Measurements from ENCODE around the gene KRTAP1-4. TPM values are rescaled to one million over a fixed set of nuclear protein-coding genes. Genes with fewer than 3 reads are reported as not detected.
A peak's percentile ranks its signal among the peaks of the same experiment; 100 is the strongest.
"Not testable (repeated sequence)": the region's sequence is repeated elsewhere in the genome, so short reads cannot be mapped to it uniquely, and the experiment has no call there.

The KRTAP1-4 gene
- total RNA-seq, 2 donors from 2014 or later: not detected

GRCh38 chr17:41037853-41038350, 7.9 kb upstream of the KRTAP1-4 start:
- ATAC-seq (replicated peaks in 1 of 2) (no peak), DNase-seq (no peak)
- Mint-ChIP-seq H3K27me3 (ENCODE audit: low read depth) (peaks cover 6% of the 10 kb centered on the region), H3K4me1 (ENCODE audit: low read depth) (no peaks in the 10 kb centered on the region), H3K9me3 (no peaks in the 10 kb centered on the region), H3K36me3 (ENCODE audit: insufficient read depth in 2 of 2) (no peaks in the 10 kb centered on the region), H3K4me3 (no peak overlapping the region), H3K27ac (no peak overlapping the region)

- not testable (repeated sequence) for DNase-seq; H3K36me3 Mint-ChIP-seq (ENCODE audit: insufficient read depth in 2 of 2); H3K4me3 Mint-ChIP-seq; ATAC-seq (replicated peaks in 1 of 2); H3K27me3 Mint-ChIP-seq (ENCODE audit: low read depth); H3K4me1 Mint-ChIP-seq (ENCODE audit: low read depth); H3K9me3 Mint-ChIP-seq
- H3K27ac Mint-ChIP-seq: peak within 1 kb of the TSS; percentile 54
Observed at GRCh38 chr17:41034346-41034935, 4.4 kb upstream of the KRTAP1-4 start, which contains the start of gene KRTAP1-3. TSS of gene KRTAP1-3 (minus strand) at chr17:41034874. CDS start at chr17:41034821, 53 bp downstream.

GRCh38 chr17:41026715-41027471, 3.1 kb downstream of the KRTAP1-4 start, which contains the start of gene KRTAP1-5:
TSS of gene KRTAP1-5 (minus strand) at chr17:41027208. CDS start at chr17:41027155, 53 bp downstream.
- H3K36me3 Mint-ChIP-seq (ENCODE audit: insufficient read depth in 2 of 2): no peaks in the 10 kb centered on the region
- H3K27me3 Mint-ChIP-seq (ENCODE audit: low read depth): peaks cover 13% of the 10 kb centered on the region
- H3K27ac Mint-ChIP-seq: no peak within 1 kb of the TSS
- no peak within 1 kb of the TSS for H3K4me3 Mint-ChIP-seq
- no peak for ATAC-seq (replicated peaks in 1 of 2)
- no peaks in the 10 kb centered on the region for H3K9me3 Mint-ChIP-seq
- DNase-seq: no peak
- H3K4me1 Mint-ChIP-seq (ENCODE audit: low read depth): no peaks in the 10 kb centered on the region

GRCh38 chr17:41024697-41025096, 5.3 kb downstream of the KRTAP1-4 start:
- Mint-ChIP-seq H3K27me3 (ENCODE audit: low read depth) (peaks cover 13% of the 10 kb centered on the region), H3K27ac (no peak overlapping the region), H3K4me3 (no peak overlapping the region), H3K4me1 (ENCODE audit: low read depth) (no peaks in the 10 kb centered on the region), H3K36me3 (ENCODE audit: insufficient read depth in 2 of 2) (no peaks in the 10 kb centered on the region), H3K9me3 (no peaks in the 10 kb centered on the region)
- DNase-seq: no peak
- no peak for ATAC-seq (replicated peaks in 1 of 2)

GRCh38 chr17:41020336-41020735, 9.7 kb downstream of the KRTAP1-4 start:
- H3K27ac Mint-ChIP-seq: no peak overlapping the region

GRCh38 chr17:41019415-41019814, 10.6 kb downstream of the KRTAP1-4 start:
- H3K9me3 Mint-ChIP-seq: no peaks in the 10 kb centered on the region
- H3K4me1 Mint-ChIP-seq (ENCODE audit: low read depth): no peaks in the 10 kb centered on the region
- H3K4me3 Mint-ChIP-seq: no peak overlapping the region
- no peaks in the 10 kb centered on the region for H3K36me3 Mint-ChIP-seq (ENCODE audit: insufficient read depth in 2 of 2)
- ATAC-seq (replicated peaks in 1 of 2): no peak
- H3K27ac Mint-ChIP-seq: no peak overlapping the region
- H3K27me3 Mint-ChIP-seq (ENCODE audit: low read depth): peaks cover 14% of the 10 kb centered on the region
- DNase-seq: no peak

More at GRCh38 chr17:41020336-41020735, 9.7 kb downstream of the KRTAP1-4 start:
- no peak for ATAC-seq (replicated peaks in 1 of 2)
- H3K4me3 Mint-ChIP-seq: no peak overlapping the region
- peaks cover 14% of the 10 kb centered on the region for H3K27me3 Mint-ChIP-seq (ENCODE audit: low read depth)
- DNase-seq: no peak
- no peaks in the 10 kb centered on the region for H3K36me3 Mint-ChIP-seq (ENCODE audit: insufficient read depth in 2 of 2)
- no peaks in the 10 kb centered on the region for H3K9me3 Mint-ChIP-seq
- H3K4me1 Mint-ChIP-seq (ENCODE audit: low read depth): no peaks in the 10 kb centered on the region

GRCh38 chr17:41018541-41018940, 11.5 kb downstream of the KRTAP1-4 start:
- Mint-ChIP-seq H3K27ac (no peak overlapping the region), H3K27me3 (ENCODE audit: low read depth) (peaks cover 14% of the 10 kb centered on the region), H3K4me1 (ENCODE audit: low read depth) (no peaks in the 10 kb centered on the region), H3K4me3 (no peak overlapping the region), H3K9me3 (no peaks in the 10 kb centered on the region), H3K36me3 (ENCODE audit: insufficient read depth in 2 of 2) (no peaks in the 10 kb centered on the region)
- ATAC-seq (replicated peaks in 1 of 2) (no peak), DNase-seq (no peak)

GRCh38 chr17:41016578-41017215, 13.3 kb downstream of the KRTAP1-4 start:
- Mint-ChIP-seq H3K27me3 (ENCODE audit: low read depth) (peaks cover 7% of the 10 kb centered on the region), H3K4me1 (ENCODE audit: low read depth) (no peaks in the 10 kb centered on the region)
- no peak for ATAC-seq (replicated peaks in 1 of 2)

GRCh38 chr17:41015454-41015853, 14.5 kb downstream of the KRTAP1-4 start:
- no peak overlapping the region for H3K27ac Mint-ChIP-seq
- DNase-seq (no peak), ATAC-seq (replicated peaks in 1 of 2) (no peak)
- no peaks in the 10 kb centered on the region for H3K4me1 Mint-ChIP-seq (ENCODE audit: low read depth)
- H3K27me3 Mint-ChIP-seq (ENCODE audit: low read depth): peaks cover 7% of the 10 kb centered on the region
- H3K9me3 Mint-ChIP-seq: no peaks in the 10 kb centered on the region
- H3K4me3 Mint-ChIP-seq: no peak overlapping the region
- no peaks in the 10 kb centered on the region for H3K36me3 Mint-ChIP-seq (ENCODE audit: insufficient read depth in 2 of 2)

More at GRCh38 chr17:41016578-41017215, 13.3 kb downstream of the KRTAP1-4 start:
- H3K9me3 Mint-ChIP-seq: no peaks in the 10 kb centered on the region
- H3K36me3 Mint-ChIP-seq (ENCODE audit: insufficient read depth in 2 of 2): no peaks in the 10 kb centered on the region
- no peak overlapping the region for H3K27ac Mint-ChIP-seq
- DNase-seq: no peak
- no peak overlapping the region for H3K4me3 Mint-ChIP-seq

- H3K27me3 Mint-ChIP-seq (ENCODE audit: low read depth): peaks cover 7% of the 10 kb centered on the region
- no peak overlapping the region for H3K4me3 Mint-ChIP-seq
- DNase-seq (no peak), ATAC-seq (replicated peaks in 1 of 2) (no peak)
- H3K36me3 Mint-ChIP-seq (ENCODE audit: insufficient read depth in 2 of 2): no peaks in the 10 kb centered on the region
- no peaks in the 10 kb centered on the region for H3K9me3 Mint-ChIP-seq
- no peak overlapping the region for H3K27ac Mint-ChIP-seq
- no peaks in the 10 kb centered on the region for H3K4me1 Mint-ChIP-seq (ENCODE audit: low read depth)
Observed at GRCh38 chr17:41013606-41014005, 16.4 kb downstream of the KRTAP1-4 start.

- peaks cover 7% of the 10 kb centered on the region for H3K27me3 Mint-ChIP-seq (ENCODE audit: low read depth)
- no peaks in the 10 kb centered on the region for H3K4me1 Mint-ChIP-seq (ENCODE audit: low read depth)
- H3K27ac Mint-ChIP-seq: no peak overlapping the region
- H3K4me3 Mint-ChIP-seq: no peak overlapping the region
- no peak for ATAC-seq (replicated peaks in 1 of 2)
- no peaks in the 10 kb centered on the region for H3K36me3 Mint-ChIP-seq (ENCODE audit: insufficient read depth in 2 of 2)
- no peaks in the 10 kb centered on the region for H3K9me3 Mint-ChIP-seq
- no peak for DNase-seq
Observed at GRCh38 chr17:41013181-41013580, 16.8 kb downstream of the KRTAP1-4 start.

- Mint-ChIP-seq H3K27ac (no peak overlapping the region), H3K9me3 (no peaks in the 10 kb centered on the region), H3K4me3 (no peak overlapping the region), H3K27me3 (ENCODE audit: low read depth) (peaks cover 7% of the 10 kb centered on the region), H3K36me3 (ENCODE audit: insufficient read depth in 2 of 2) (no peaks in the 10 kb centered on the region), H3K4me1 (ENCODE audit: low read depth) (no peaks in the 10 kb centered on the region)
- ATAC-seq (replicated peaks in 1 of 2) (no peak), DNase-seq (no peak)
Observed at GRCh38 chr17:41012326-41013120, 17.5 kb downstream of the KRTAP1-4 start.

Data from activated T-cell treated with anti-CD3 and anti-CD28 coated beads, Interleukin-2, amount 50 U/mL, for 72 hours (primary cell).